Effector memory CD4-positive, alpha-beta T cell (primary cell): ENCODE data around the gene MRTFB.

Experiments used
- DNase-seq, 3 donors: peaks; one replicate each; pipeline ENCODE4 v3.0.0-alpha.2; 2020
- H3K27ac ChIP-seq: 2 replicates; pipeline ENCODE4 v1.7.0; 2013; ENCODE audit warnings: mild to moderate bottlenecking, low read length, moderate library complexity; ENCODE audit not compliant: insufficient read depth, poor library complexity, severe bottlenecking
- H3K27me3 ChIP-seq: replicated peaks from 2 replicates; pipeline ENCODE4 v1.7.0; 2013; ENCODE audit warnings: mild to moderate bottlenecking, low read length; ENCODE audit not compliant: insufficient read depth, control insufficient read depth, poor library complexity, severe bottlenecking
- H3K36me3 ChIP-seq: 2 replicates; pipeline ENCODE4 v1.7.0; 2013; ENCODE audit warnings: mild to moderate bottlenecking, low read length, moderate library complexity; ENCODE audit not compliant: control insufficient read depth, insufficient read depth
- H3K4me1 ChIP-seq: 2 replicates; pipeline ENCODE4 v1.7.0; 2013; ENCODE audit warnings: low read length, mild to moderate bottlenecking; ENCODE audit not compliant: control insufficient read depth, insufficient read depth, poor library complexity, severe bottlenecking
- H3K4me3 ChIP-seq: 2 replicates; pipeline ENCODE4 v1.7.0; 2013; ENCODE audit warnings: low read length, low read depth, mild to moderate bottlenecking; ENCODE audit not compliant: insufficient read depth, poor library complexity, severe bottlenecking
- H3K9me3 ChIP-seq: 2 replicates; pipeline ENCODE4 v1.7.0; 2013; ENCODE audit warnings: mild to moderate bottlenecking, low read length, moderate library complexity; ENCODE audit not compliant: control insufficient read depth

MRTFB gene

GRCh38 chr16:14211856-14212543 lies 140.9 kb downstream of the MRTFB start:
- no peaks in the 10 kb centered on the region for H3K9me3 ChIP-seq
- no peak for DNase-seq
- H3K27me3 ChIP-seq: no peaks in the 10 kb centered on the region
- H3K4me3 ChIP-seq: no peak overlapping the region
- no peaks in the 10 kb centered on the region for H3K4me1 ChIP-seq
- H3K36me3 ChIP-seq: peaks cover 6% of the 10 kb centered on the region
- no peak overlapping the region for H3K27ac ChIP-seq

- no peak for DNase-seq
- Histone ChIP-seq H3K27ac (no peak overlapping the region), H3K4me1 (no peaks in the 10 kb centered on the region), H3K27me3 (no peaks in the 10 kb centered on the region), H3K36me3 (peaks cover 6% of the 10 kb centered on the region), H3K9me3 (no peaks in the 10 kb centered on the region), H3K4me3 (no peak overlapping the region)
These were observed 144.8 kb downstream of the MRTFB start for GRCh38 chr16:14215941-14216340.

- DNase-seq: no peak
These were observed 148.9 kb downstream of the MRTFB start for GRCh38 chr16:14219983-14220382.

GRCh38 chr16:14223632-14224031 lies 152.5 kb downstream of the MRTFB start:
- DNase-seq: no peak
- H3K27ac ChIP-seq: no peak overlapping the region
- no peak overlapping the region for H3K4me3 ChIP-seq
- peaks cover 6% of the 10 kb centered on the region for H3K36me3 ChIP-seq
- H3K9me3 ChIP-seq: no peaks in the 10 kb centered on the region
- H3K4me1 ChIP-seq: no peaks in the 10 kb centered on the region
- no peaks in the 10 kb centered on the region for H3K27me3 ChIP-seq

More at GRCh38 chr16:14219983-14220382, 148.9 kb downstream of the MRTFB start:
- Histone ChIP-seq H3K27me3 (no peaks in the 10 kb centered on the region), H3K4me3 (no peak overlapping the region), H3K4me1 (no peaks in the 10 kb centered on the region), H3K9me3 (no peaks in the 10 kb centered on the region), H3K36me3 (peaks cover 6% of the 10 kb centered on the region), H3K27ac (no peak overlapping the region)

- DNase-seq: no peak
- Histone ChIP-seq H3K36me3 (peaks cover 6% of the 10 kb centered on the region), H3K4me1 (no peaks in the 10 kb centered on the region), H3K27ac (no peak overlapping the region), H3K9me3 (no peaks in the 10 kb centered on the region), H3K4me3 (no peak overlapping the region), H3K27me3 (no peaks in the 10 kb centered on the region)
These were observed 154.3 kb downstream of the MRTFB start for GRCh38 chr16:14225457-14225856.

- H3K27ac ChIP-seq: no peak overlapping the region
- no peak for DNase-seq
- H3K4me3 ChIP-seq: no peak overlapping the region
- no peaks in the 10 kb centered on the region for H3K9me3 ChIP-seq
- H3K27me3 ChIP-seq: no peaks in the 10 kb centered on the region
- H3K4me1 ChIP-seq: no peaks in the 10 kb centered on the region
- peaks cover 10% of the 10 kb centered on the region for H3K36me3 ChIP-seq
These were observed 161.2 kb downstream of the MRTFB start for GRCh38 chr16:14232106-14232864.

- H3K36me3 ChIP-seq: peaks cover 10% of the 10 kb centered on the region
- H3K27ac ChIP-seq: no peak overlapping the region
- DNase-seq: no peak
- H3K27me3 ChIP-seq: no peaks in the 10 kb centered on the region
- H3K4me1 ChIP-seq: no peaks in the 10 kb centered on the region
- H3K9me3 ChIP-seq: no peaks in the 10 kb centered on the region
- H3K4me3 ChIP-seq: no peak overlapping the region
These were observed 165.3 kb downstream of the MRTFB start for GRCh38 chr16:14236401-14236800.

GRCh38 chr16:14238756-14239155 lies 167.6 kb downstream of the MRTFB start:
- Histone ChIP-seq H3K27ac (no peak overlapping the region), H3K36me3 (peaks cover 10% of the 10 kb centered on the region)

GRCh38 chr16:14239791-14240190 lies 168.7 kb downstream of the MRTFB start:
- H3K27ac ChIP-seq: no peak overlapping the region
- H3K27me3 ChIP-seq: no peaks in the 10 kb centered on the region
- no peak overlapping the region for H3K4me3 ChIP-seq
- peaks cover 7% of the 10 kb centered on the region for H3K36me3 ChIP-seq
- H3K9me3 ChIP-seq: no peaks in the 10 kb centered on the region
- no peaks in the 10 kb centered on the region for H3K4me1 ChIP-seq
- DNase-seq: no peak

More at GRCh38 chr16:14238756-14239155, 167.6 kb downstream of the MRTFB start:
- no peak for DNase-seq
- H3K4me1 ChIP-seq: no peaks in the 10 kb centered on the region
- H3K9me3 ChIP-seq: no peaks in the 10 kb centered on the region
- H3K27me3 ChIP-seq: no peaks in the 10 kb centered on the region
- no peak overlapping the region for H3K4me3 ChIP-seq

- Histone ChIP-seq H3K27me3 (no peaks in the 10 kb centered on the region), H3K4me1 (no peaks in the 10 kb centered on the region), H3K9me3 (no peaks in the 10 kb centered on the region), H3K4me3 (no peak overlapping the region), H3K27ac (no peak overlapping the region), H3K36me3 (peaks cover 3% of the 10 kb centered on the region)
- no peak for DNase-seq
These were observed 169.2 kb downstream of the MRTFB start for GRCh38 chr16:14240219-14240843.
